LHCN-M2 (cell line): ENCODE measurements around the gene RBFOX1. TPM values are rescaled to one million over a fixed set of nuclear protein-coding genes. Genes with fewer than 3 reads are reported as not detected.
"Not testable (repeated sequence)": the region's sequence is repeated elsewhere in the genome, so short reads cannot be mapped to it uniquely, and the experiment has no call there.

ENCODE experiments used
- DNase-seq: peaks from one replicate; pipeline ENCODE4 v3.0.0-alpha.2; 2012; ENCODE audit warnings: low read depth
- total RNA-seq: library from RNA; depleted of rRNA; stranded (reverse); fragments of >200 nt; gene quantifications from 2 replicates; pipeline ENCODE4 v1.2.3, GENCODE V29; 2014

Gene RBFOX1
- total RNA-seq, 1 experiment from 2014 or later, result 3.7 TPM

GRCh38 chr16:7458144-7458543 is 125.5 kb downstream of the RBFOX1 start:
- DNase-seq, result no peak

- no peak for DNase-seq
Measured at GRCh38 chr16:7470344-7470743, 137.7 kb downstream of the RBFOX1 start.

- DNase-seq, result no peak
Measured at GRCh38 chr16:7471268-7471667, 138.6 kb downstream of the RBFOX1 start.

- DNase-seq, result no peak
Measured at GRCh38 chr16:7482032-7482431, 149.4 kb downstream of the RBFOX1 start.

- DNase-seq, result no peak
Measured at GRCh38 chr16:7482596-7483290, 150.1 kb downstream of the RBFOX1 start.

- DNase-seq, result no peak
Measured at GRCh38 chr16:7487574-7488323, 155.1 kb downstream of the RBFOX1 start.

- no peak for DNase-seq
Measured at GRCh38 chr16:7492122-7492521, 159.5 kb downstream of the RBFOX1 start.

- no peak for DNase-seq
Measured at GRCh38 chr16:7493133-7493532, 160.5 kb downstream of the RBFOX1 start.

- DNase-seq, result no peak
Measured at GRCh38 chr16:7497691-7498090, 165.0 kb downstream of the RBFOX1 start.

GRCh38 chr16:7501868-7502267 is 169.2 kb downstream of the RBFOX1 start:
- no peak for DNase-seq

GRCh38 chr16:7502591-7503157 is 170.0 kb downstream of the RBFOX1 start:
- not testable (repeated sequence) for DNase-seq

- no peak for DNase-seq
Measured at GRCh38 chr16:7503666-7504065, 171.0 kb downstream of the RBFOX1 start.

GRCh38 chr16:7504844-7505243 is 172.2 kb downstream of the RBFOX1 start:
- DNase-seq, result no peak

GRCh38 chr16:7505495-7505894 is 172.8 kb downstream of the RBFOX1 start:
- DNase-seq, result no peak

- DNase-seq, result no peak
Measured at GRCh38 chr16:7506363-7506762, 173.7 kb downstream of the RBFOX1 start.

- DNase-seq, result no peak
Measured at GRCh38 chr16:7508656-7509055, 176.0 kb downstream of the RBFOX1 start.

- DNase-seq, result peak; percentile 31
Measured at GRCh38 chr16:7509963-7510601, 177.4 kb downstream of the RBFOX1 start.

GRCh38 chr16:7511549-7512260 is 179.1 kb downstream of the RBFOX1 start:
- no peak for DNase-seq

- DNase-seq, result no peak
Measured at GRCh38 chr16:7512503-7512902, 179.9 kb downstream of the RBFOX1 start.

- peak; percentile 2 for DNase-seq
Measured at GRCh38 chr16:7513429-7513828, 180.8 kb downstream of the RBFOX1 start.

- no peak for DNase-seq
Measured at GRCh38 chr16:7515543-7515942, 182.9 kb downstream of the RBFOX1 start.

GRCh38 chr16:7517496-7517895 is 184.9 kb downstream of the RBFOX1 start:
- DNase-seq, result no peak
